Activated T-cell treated with anti-CD3 and anti-CD28 coated beads, Interleukin-2, amount 50 U/mL, for 72 hours (primary cell): ENCODE data around the gene TMPRSS11B. TPM values are rescaled to one million over a fixed set of nuclear protein-coding genes. Genes with fewer than 3 reads are reported as not detected.

ENCODE experiments used
- ATAC-seq, 2 donors: fragments of 150-1000 bp; cut with Tn5 transposase; replicated peaks in 1 of 2; 2 replicates each; pipeline ENCODE4 v1.10.0; 2021; ENCODE audit warnings: moderate library complexity in 2 of 2, mild to moderate bottlenecking in 1 of 2
- DNase-seq, 2 donors: peaks; one replicate each; pipeline ENCODE4 v3.0.0; 2021 to 2022; ENCODE audit warnings: mixed read lengths in 1 of 2
- H3K27ac Mint-ChIP-seq: one replicate; pipeline ENCODE4 v1.8.0; 2022; ENCODE audit warnings: mild to moderate bottlenecking, moderate library complexity, mixed read lengths
- H3K27me3 Mint-ChIP-seq: one replicate; pipeline ENCODE4 v1.8.0; 2022; ENCODE audit warnings: low read depth, mixed read lengths
- H3K36me3 Mint-ChIP-seq, 2 donors: one replicate each; pipeline ENCODE4 v1.8.0; 2022; ENCODE audit warnings: mixed read lengths in 2 of 2, mild to moderate bottlenecking in 1 of 2; ENCODE audit not compliant: insufficient read depth in 2 of 2
- H3K4me1 Mint-ChIP-seq: one replicate; pipeline ENCODE4 v1.8.0; 2022; ENCODE audit warnings: low read depth, mixed read lengths
- H3K4me3 Mint-ChIP-seq, 2 donors: one replicate each; pipeline ENCODE4 v1.8.0; 2022; ENCODE audit warnings: mild to moderate bottlenecking in 2 of 2, mixed read lengths in 2 of 2, moderate library complexity in 2 of 2
- H3K9me3 Mint-ChIP-seq, 2 donors: one replicate each; pipeline ENCODE4 v1.8.0; 2022; ENCODE audit warnings: mixed read lengths in 2 of 2
- total RNA-seq, 2 donors: library from RNA; stranded (reverse); gene quantifications; one replicate each; pipeline ENCODE4 v1.2.3, GENCODE V29; 2022

TMPRSS11B gene
- total RNA-seq, 2 donors from 2014 or later, result not detected

GRCh38 chr4:68187145-68187544 lies 58.3 kb downstream of the TMPRSS11B start:
- Mint-ChIP-seq H3K9me3 (no peaks in the 10 kb centered on the region), H3K4me3 (no peak overlapping the region), H3K27ac (no peak overlapping the region), H3K27me3 (peaks cover 27% of the 10 kb centered on the region), H3K36me3 (no peaks in the 10 kb centered on the region), H3K4me1 (no peaks in the 10 kb centered on the region)
- ATAC-seq, result no peak
- DNase-seq, result no peak

GRCh38 chr4:68184923-68185322 lies 60.6 kb downstream of the TMPRSS11B start:
- Mint-ChIP-seq H3K4me1 (no peaks in the 10 kb centered on the region), H3K9me3 (no peaks in the 10 kb centered on the region)

GRCh38 chr4:68183417-68183816 lies 62.1 kb downstream of the TMPRSS11B start:
- no peak overlapping the region for H3K4me3 Mint-ChIP-seq
- no peak overlapping the region for H3K27ac Mint-ChIP-seq
- no peaks in the 10 kb centered on the region for H3K9me3 Mint-ChIP-seq
- H3K4me1 Mint-ChIP-seq, result no peaks in the 10 kb centered on the region
- no peak for DNase-seq
- no peak for ATAC-seq
- H3K36me3 Mint-ChIP-seq, result no peaks in the 10 kb centered on the region
- H3K27me3 Mint-ChIP-seq, result peaks cover 17% of the 10 kb centered on the region

More at GRCh38 chr4:68184923-68185322, 60.6 kb downstream of the TMPRSS11B start:
- H3K27ac Mint-ChIP-seq, result no peak overlapping the region
- DNase-seq (no peak), ATAC-seq (no peak)
- no peak overlapping the region for H3K4me3 Mint-ChIP-seq
- peaks cover 27% of the 10 kb centered on the region for H3K27me3 Mint-ChIP-seq
- no peaks in the 10 kb centered on the region for H3K36me3 Mint-ChIP-seq

GRCh38 chr4:68182382-68182820 lies 63.1 kb downstream of the TMPRSS11B start:
- no peak for ATAC-seq
- Mint-ChIP-seq H3K36me3 (no peaks in the 10 kb centered on the region), H3K27ac (no peak overlapping the region), H3K4me1 (no peaks in the 10 kb centered on the region), H3K27me3 (peaks cover 17% of the 10 kb centered on the region), H3K4me3 (no peak overlapping the region), H3K9me3 (no peaks in the 10 kb centered on the region)
- no peak for DNase-seq

- no peaks in the 10 kb centered on the region for H3K36me3 Mint-ChIP-seq
- no peak for ATAC-seq
These were observed 64.5 kb downstream of the TMPRSS11B start for GRCh38 chr4:68180849-68181526.

GRCh38 chr4:68176904-68177303 lies 68.6 kb downstream of the TMPRSS11B start:
- no peaks in the 10 kb centered on the region for H3K4me1 Mint-ChIP-seq
- DNase-seq (no peak), ATAC-seq (no peak)
- H3K27me3 Mint-ChIP-seq, result no peaks in the 10 kb centered on the region
- H3K27ac Mint-ChIP-seq, result no peak overlapping the region
- H3K4me3 Mint-ChIP-seq, result no peak overlapping the region
- no peaks in the 10 kb centered on the region for H3K9me3 Mint-ChIP-seq
- no peaks in the 10 kb centered on the region for H3K36me3 Mint-ChIP-seq

More at GRCh38 chr4:68180849-68181526, 64.5 kb downstream of the TMPRSS11B start:
- Mint-ChIP-seq H3K4me3 (no peak overlapping the region), H3K9me3 (no peaks in the 10 kb centered on the region), H3K27ac (no peak overlapping the region), H3K4me1 (no peaks in the 10 kb centered on the region), H3K27me3 (peaks cover 8% of the 10 kb centered on the region)
- DNase-seq, result no peak

Other genes starting within 250 kb of the TMPRSS11B start
- not detected for gene TMPRSS11F, start 115.8 kb downstream of the TMPRSS11B start, total RNA-seq
- 100 to 1,000 TPM in 1 of 2 donors, 10 to 100 TPM in 1; 92.2 to 105 TPM for gene YTHDC1, start 104.4 kb upstream of the TMPRSS11B start, total RNA-seq
- gene TMPRSS11E, start 201.8 kb upstream of the TMPRSS11B start, total RNA-seq, result not detected